ENCODE data around the gene GCK. TPM values are rescaled to one million over a fixed set of nuclear protein-coding genes. Genes with fewer than 3 reads are reported as not detected.

GCK gene
- total and polyA plus RNA-seq, 4 donors: 0.09 to 12.7 (median 0.44) TPM

DNA sequence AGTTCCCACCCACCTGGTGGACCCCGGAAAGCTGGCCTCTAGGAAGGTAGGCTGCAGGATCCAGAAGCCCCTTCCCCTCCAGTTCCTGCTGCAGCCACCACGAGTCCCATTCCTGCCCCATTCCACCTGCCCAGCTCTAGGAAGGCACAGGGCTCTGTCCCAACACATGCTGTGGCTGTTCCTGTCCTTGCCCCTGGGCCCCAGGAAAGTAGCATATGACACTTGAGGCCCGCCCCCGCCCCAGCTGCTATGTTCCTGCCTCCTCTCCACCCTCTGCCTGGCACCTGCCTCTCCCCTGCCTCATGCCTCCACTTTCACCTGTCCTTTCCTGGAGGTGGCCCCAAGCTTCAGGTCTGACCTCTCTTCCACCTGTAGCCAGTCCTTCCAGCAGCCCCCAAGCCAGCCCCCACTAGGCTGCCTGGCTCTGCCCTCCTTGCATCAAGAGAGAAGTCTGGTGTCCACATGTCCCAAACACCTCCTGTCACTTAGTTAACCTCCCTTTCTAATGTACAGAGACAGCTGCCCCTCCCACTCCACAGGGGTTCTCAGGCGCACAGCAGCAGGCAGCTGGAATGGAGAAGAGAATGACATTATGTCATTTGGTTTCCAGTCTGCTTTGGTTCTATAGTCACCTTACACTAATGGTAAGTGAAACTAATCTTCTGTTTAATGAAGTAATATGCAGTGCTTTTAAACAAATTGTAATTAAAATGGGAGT, 34.3 kb upstream of the GCK start:
- WGBS: 78% methylated on average over 5 of the region's 5 CpGs
- Histone ChIP-seq H3K27ac (ENCODE audit: low read depth in 1 of 2, low read length in 2 of 2) (no peak overlapping the region), H3K9me3 (ENCODE audit: control insufficient read depth in 4 of 4, low read length in 3 of 4) (no peaks in the 10 kb centered on the region), H3K9ac (ENCODE audit: low read depth in 1 of 2, low read length in 2 of 2) (no peak overlapping the region), H3K4me1 (ENCODE audit: control insufficient read depth in 4 of 4, insufficient read depth in 4 of 4, low read length in 3 of 4) (no peaks in the 10 kb centered on the region), H3K27me3 (ENCODE audit: control insufficient read depth in 4 of 4, insufficient read depth in 4 of 4, low read length in 3 of 4) (no peaks in the 10 kb centered on the region), H3K36me3 (ENCODE audit: control insufficient read depth in 4 of 4, insufficient read depth in 3 of 4, low read depth in 1 of 4, low read length in 3 of 4) (no peaks in the 10 kb centered on the region), H3K4me3 (ENCODE audit: low read depth in 1 of 3, low read length in 3 of 3) (no peak overlapping the region)
- no peak for TF ChIP-seq EGR1 (IDR thresholded peaks at IDR 0.05; ENCODE audit: low read depth in 2 of 2)
- TF ChIP-seq GABPA (IDR thresholded peaks at IDR 0.05 in 1 of 2, conservative IDR thresholded peaks at IDR 0.05 in 1 of 2): no peak
- TF ChIP-seq JUND (IDR thresholded peaks at IDR 0.05): no peak
- TF ChIP-seq SP1 (IDR thresholded peaks at IDR 0.05): no peak
- no peak for TF ChIP-seq FOXA1 (IDR thresholded peaks at IDR 0.05)
- TF ChIP-seq NR2F2 (IDR thresholded peaks at IDR 0.05): no peak
- no peak for TF ChIP-seq HNF4A (conservative IDR thresholded peaks at IDR 0.05)
- no peak for TF ChIP-seq RXRA (IDR thresholded peaks at IDR 0.05)
- TF ChIP-seq, protein P1, sequence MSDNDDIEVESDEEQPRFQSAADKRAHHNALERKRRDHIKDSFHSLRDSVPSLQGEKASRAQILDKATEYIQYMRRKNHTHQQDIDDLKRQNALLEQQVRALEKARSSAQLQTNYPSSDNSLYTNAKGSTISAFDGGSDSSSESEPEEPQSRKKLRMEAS (IDR thresholded peaks at IDR 0.05): no peak
- TF ChIP-seq, protein P2, sequence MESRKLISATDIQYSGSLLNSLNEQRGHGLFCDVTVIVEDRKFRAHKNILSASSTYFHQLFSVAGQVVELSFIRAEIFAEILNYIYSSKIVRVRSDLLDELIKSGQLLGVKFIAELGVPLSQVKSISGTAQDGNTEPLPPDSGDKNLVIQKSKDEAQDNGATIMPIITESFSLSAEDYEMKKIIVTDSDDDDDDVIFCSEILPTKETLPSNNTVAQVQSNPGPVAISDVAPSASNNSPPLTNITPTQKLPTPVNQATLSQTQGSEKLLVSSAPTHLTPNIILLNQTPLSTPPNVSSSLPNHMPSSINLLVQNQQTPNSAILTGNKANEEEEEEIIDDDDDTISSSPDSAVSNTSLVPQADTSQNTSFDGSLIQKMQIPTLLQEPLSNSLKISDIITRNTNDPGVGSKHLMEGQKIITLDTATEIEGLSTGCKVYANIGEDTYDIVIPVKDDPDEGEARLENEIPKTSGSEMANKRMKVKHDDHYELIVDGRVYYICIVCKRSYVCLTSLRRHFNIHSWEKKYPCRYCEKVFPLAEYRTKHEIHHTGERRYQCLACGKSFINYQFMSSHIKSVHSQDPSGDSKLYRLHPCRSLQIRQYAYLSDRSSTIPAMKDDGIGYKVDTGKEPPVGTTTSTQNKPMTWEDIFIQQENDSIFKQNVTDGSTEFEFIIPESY (IDR thresholded peaks at IDR 0.05): no peak
- DNase-seq (ENCODE audit: low spot score): no peak

DNA sequence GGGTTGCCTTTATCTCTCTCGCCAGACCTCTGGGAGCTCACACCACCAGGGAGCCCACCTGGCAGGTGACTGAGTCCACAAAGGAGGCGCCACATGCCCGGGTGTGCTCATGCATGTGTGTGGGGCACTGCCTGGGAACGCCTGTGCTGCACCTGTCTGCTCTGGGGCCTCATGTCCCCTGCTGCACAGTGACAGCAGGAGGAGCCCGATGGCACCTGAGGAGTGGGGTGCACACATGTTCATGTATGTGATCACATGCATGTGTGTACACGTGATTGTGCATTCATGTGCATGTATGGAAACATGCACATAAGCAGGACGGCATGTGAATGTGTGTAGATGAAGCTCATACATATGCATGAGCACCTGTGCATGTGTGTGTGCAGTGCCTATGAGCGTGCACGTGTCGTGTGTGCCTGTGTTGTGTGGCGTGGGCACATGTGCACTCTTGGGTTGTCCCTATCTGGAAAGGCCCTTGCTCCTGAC, 33.6 kb upstream of the GCK start:
- TF ChIP-seq FOXA1 (IDR thresholded peaks at IDR 0.05) (no peak), HNF4A (conservative IDR thresholded peaks at IDR 0.05) (no peak)
- TF ChIP-seq, protein P3, sequence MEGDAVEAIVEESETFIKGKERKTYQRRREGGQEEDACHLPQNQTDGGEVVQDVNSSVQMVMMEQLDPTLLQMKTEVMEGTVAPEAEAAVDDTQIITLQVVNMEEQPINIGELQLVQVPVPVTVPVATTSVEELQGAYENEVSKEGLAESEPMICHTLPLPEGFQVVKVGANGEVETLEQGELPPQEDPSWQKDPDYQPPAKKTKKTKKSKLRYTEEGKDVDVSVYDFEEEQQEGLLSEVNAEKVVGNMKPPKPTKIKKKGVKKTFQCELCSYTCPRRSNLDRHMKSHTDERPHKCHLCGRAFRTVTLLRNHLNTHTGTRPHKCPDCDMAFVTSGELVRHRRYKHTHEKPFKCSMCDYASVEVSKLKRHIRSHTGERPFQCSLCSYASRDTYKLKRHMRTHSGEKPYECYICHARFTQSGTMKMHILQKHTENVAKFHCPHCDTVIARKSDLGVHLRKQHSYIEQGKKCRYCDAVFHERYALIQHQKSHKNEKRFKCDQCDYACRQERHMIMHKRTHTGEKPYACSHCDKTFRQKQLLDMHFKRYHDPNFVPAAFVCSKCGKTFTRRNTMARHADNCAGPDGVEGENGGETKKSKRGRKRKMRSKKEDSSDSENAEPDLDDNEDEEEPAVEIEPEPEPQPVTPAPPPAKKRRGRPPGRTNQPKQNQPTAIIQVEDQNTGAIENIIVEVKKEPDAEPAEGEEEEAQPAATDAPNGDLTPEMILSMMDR (IDR thresholded peaks at IDR 0.05; ENCODE audit: low read depth, low read length, missing input control): no peak
- TF ChIP-seq, protein P4, sequence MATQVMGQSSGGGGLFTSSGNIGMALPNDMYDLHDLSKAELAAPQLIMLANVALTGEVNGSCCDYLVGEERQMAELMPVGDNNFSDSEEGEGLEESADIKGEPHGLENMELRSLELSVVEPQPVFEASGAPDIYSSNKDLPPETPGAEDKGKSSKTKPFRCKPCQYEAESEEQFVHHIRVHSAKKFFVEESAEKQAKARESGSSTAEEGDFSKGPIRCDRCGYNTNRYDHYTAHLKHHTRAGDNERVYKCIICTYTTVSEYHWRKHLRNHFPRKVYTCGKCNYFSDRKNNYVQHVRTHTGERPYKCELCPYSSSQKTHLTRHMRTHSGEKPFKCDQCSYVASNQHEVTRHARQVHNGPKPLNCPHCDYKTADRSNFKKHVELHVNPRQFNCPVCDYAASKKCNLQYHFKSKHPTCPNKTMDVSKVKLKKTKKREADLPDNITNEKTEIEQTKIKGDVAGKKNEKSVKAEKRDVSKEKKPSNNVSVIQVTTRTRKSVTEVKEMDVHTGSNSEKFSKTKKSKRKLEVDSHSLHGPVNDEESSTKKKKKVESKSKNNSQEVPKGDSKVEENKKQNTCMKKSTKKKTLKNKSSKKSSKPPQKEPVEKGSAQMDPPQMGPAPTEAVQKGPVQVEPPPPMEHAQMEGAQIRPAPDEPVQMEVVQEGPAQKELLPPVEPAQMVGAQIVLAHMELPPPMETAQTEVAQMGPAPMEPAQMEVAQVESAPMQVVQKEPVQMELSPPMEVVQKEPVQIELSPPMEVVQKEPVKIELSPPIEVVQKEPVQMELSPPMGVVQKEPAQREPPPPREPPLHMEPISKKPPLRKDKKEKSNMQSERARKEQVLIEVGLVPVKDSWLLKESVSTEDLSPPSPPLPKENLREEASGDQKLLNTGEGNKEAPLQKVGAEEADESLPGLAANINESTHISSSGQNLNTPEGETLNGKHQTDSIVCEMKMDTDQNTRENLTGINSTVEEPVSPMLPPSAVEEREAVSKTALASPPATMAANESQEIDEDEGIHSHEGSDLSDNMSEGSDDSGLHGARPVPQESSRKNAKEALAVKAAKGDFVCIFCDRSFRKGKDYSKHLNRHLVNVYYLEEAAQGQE (IDR thresholded peaks at IDR 0.05): no peak
- TF ChIP-seq, protein P2 (IDR thresholded peaks at IDR 0.05): no peak
- H3K36me3 ChIP-seq (ENCODE audit: control insufficient read depth in 4 of 4, insufficient read depth in 3 of 4, low read depth in 1 of 4, low read length in 3 of 4): no peaks in the 10 kb centered on the region
- H3K9me3 ChIP-seq (ENCODE audit: control insufficient read depth in 4 of 4, low read length in 3 of 4): no peaks in the 10 kb centered on the region
- H3K27ac ChIP-seq (ENCODE audit: low read depth in 1 of 2, low read length in 2 of 2): no peak overlapping the region
- no peaks in the 10 kb centered on the region for H3K4me1 ChIP-seq (ENCODE audit: control insufficient read depth in 4 of 4, insufficient read depth in 4 of 4, low read length in 3 of 4)
- no peak overlapping the region for H3K9ac ChIP-seq (ENCODE audit: low read depth in 1 of 2, low read length in 2 of 2)
- no peak overlapping the region for H3K4me3 ChIP-seq (ENCODE audit: low read depth in 1 of 3, low read length in 3 of 3)
- no peak for DNase-seq (ENCODE audit: low spot score)
- no peaks in the 10 kb centered on the region for H3K27me3 ChIP-seq (ENCODE audit: control insufficient read depth in 4 of 4, insufficient read depth in 4 of 4, low read length in 3 of 4)
- 90% methylated on average over 11 of the region's 11 CpGs for WGBS
